KOPT-K1 (cell line): ENCODE measurements around the gene TECPR1.

ENCODE experiments used
- H3K27ac ChIP-seq: fragments of 200-600 bp; sonication (generic); 2 replicates; pipeline ENCODE4 v1.5.1; 2016; ENCODE audit warnings: antibody characterized with exemption, mild to moderate bottlenecking, low read depth, low read length; ENCODE audit not compliant: poor library complexity, severe bottlenecking
- H3K36me3 ChIP-seq: fragments of 200-600 bp; sonication (generic); 2 replicates; pipeline ENCODE4 v1.5.1; 2017; ENCODE audit warnings: antibody characterized with exemption, mild to moderate bottlenecking, low read length, moderate library complexity; ENCODE audit not compliant: insufficient read depth
- H3K9me3 ChIP-seq: fragments of 200-600 bp; sonication (generic); 2 replicates; pipeline ENCODE4 v1.5.1; 2017; ENCODE audit warnings: antibody characterized with exemption, low read length, mild to moderate bottlenecking; ENCODE audit not compliant: insufficient read depth, poor library complexity, severe bottlenecking

Gene TECPR1

GRCh38 chr7:98168904-98169621, 83.0 kb downstream of the TECPR1 start:
- Histone ChIP-seq H3K9me3 (no peaks in the 10 kb centered on the region), H3K36me3 (peaks cover 19% of the 10 kb centered on the region; the same call in 1 of the 2 replicates), H3K27ac (no peak overlapping the region)

DNA sequence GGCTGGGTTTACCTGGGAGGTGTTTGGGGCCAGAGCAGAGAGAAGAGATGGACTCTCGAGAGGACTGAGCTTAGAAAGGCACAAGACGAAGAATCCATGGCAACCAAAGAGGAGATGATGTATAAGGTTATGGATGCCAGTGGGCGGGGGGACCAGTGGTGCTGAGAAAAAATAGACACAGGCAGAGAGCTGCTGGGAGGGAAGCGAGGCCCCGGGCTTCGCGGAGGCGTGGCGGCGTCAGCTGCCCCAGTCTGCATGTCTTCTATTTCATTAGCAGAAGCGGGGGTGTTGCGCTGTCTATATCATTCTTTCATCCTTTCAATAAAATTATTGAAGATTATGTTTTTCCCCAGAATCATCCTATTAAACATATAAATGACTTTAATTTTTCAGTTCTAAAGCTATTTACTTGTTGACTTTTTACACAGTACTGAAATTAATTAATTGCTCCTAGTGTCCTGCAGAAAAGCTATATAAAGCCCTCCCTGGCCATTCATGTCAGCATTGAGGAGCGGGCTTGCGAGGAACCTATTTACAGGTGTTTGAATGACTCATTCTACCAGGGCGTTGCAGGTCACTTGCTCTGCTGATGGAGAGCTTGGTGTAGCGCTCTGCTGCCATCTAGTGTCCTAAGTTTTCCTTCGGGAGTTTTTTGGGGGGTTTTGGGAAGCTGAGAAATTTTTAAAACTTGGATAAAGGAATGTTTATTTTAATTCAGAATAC, 83.7 kb downstream of the TECPR1 start:
- Histone ChIP-seq H3K36me3 (peaks cover 19% of the 10 kb centered on the region; the same call in 1 of the 2 replicates), H3K27ac (no peak overlapping the region), H3K9me3 (no peaks in the 10 kb centered on the region)

DNA sequence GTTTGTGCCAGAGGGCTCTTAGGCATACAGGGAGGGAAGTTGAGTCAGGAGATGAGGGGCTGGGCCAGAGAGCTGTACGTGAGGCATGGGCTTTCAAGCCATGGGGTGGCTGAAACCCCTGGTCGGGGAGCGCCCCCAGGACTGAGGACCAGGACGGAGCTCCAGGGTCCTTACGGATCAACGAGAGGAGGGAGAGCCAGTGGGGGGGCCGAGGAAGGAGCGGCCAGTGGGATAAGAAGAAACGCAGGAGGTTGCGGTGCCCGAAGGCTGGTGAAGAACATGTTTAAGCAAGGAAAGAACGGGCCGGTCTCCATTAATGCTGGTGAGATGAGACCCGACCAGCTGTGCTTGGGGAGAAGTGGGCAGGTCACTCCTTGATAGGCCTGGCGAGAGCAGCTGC, 84.4 kb downstream of the TECPR1 start:
- H3K36me3 ChIP-seq, result peaks cover 15% of the 10 kb centered on the region; the same call in 1 of the 2 replicates
- H3K9me3 ChIP-seq, result no peaks in the 10 kb centered on the region
- H3K27ac ChIP-seq, result no peak overlapping the region

- H3K9me3 ChIP-seq, result no peaks in the 10 kb centered on the region
- H3K27ac ChIP-seq, result no peak overlapping the region
- H3K36me3 ChIP-seq, result peaks cover 6% of the 10 kb centered on the region; the same call in 1 of the 2 replicates
Measured at GRCh38 chr7:98166668-98166970, 85.4 kb downstream of the TECPR1 start.

DNA sequence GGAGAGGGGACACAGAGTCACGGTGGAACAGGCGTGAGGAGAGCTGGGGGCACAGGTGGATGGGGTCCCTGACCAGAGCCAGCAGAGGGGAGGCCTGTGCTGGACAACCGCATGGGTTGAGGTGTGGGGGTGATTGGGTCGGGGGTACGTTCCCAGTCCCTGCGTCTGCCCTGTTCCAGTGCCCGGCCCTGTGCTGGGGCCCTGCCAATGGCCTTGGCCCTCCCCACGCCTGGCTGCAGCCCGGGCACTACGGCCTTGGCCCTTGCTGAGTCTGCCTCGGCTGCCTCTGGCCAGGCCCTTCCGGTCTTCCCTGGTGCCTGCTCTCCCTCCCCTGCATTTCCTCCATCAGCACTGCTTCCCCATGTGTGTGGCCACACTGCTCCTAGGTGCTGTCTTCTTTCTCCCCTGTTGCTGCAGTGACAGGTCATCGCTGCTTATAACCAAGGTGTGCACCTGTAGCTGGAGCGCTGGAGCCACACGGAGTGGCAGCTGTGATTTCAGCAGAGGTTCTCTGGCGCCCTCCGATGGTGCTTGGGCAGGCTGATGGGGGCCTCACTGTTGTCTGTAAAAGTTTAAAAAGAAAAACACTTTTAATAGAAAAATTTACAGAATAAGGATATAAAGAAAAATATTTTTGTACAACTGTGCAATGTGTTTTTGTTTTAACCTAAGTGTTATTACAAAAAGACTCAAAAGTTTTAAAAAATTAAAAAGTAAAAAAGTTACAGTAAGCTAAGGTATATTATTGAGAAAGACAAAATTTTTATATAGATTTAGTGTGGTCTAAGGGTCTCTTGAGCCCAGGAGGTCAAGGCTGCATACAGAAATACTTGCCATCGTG, 86.0 kb downstream of the TECPR1 start:
- peaks cover 6% of the 10 kb centered on the region; the same call in 1 of the 2 replicates for H3K36me3 ChIP-seq
- H3K9me3 ChIP-seq, result no peaks in the 10 kb centered on the region
- H3K27ac ChIP-seq, result no peak overlapping the region
